Measurements from ENCODE around the gene MAPK8. TPM values are rescaled to one million over a fixed set of nuclear protein-coding genes. Genes with fewer than 3 reads are reported as not detected.
A peak's percentile ranks its signal among the peaks of the same experiment; 100 is the strongest.
"Not testable (repeated sequence)": the region's sequence is repeated elsewhere in the genome, so short reads cannot be mapped to it uniquely, and the experiment has no call there.

The MAPK8 gene
- polyA plus RNA-seq, 3 donors = 18.4 to 21.1 (median 18.5) TPM

DNA sequence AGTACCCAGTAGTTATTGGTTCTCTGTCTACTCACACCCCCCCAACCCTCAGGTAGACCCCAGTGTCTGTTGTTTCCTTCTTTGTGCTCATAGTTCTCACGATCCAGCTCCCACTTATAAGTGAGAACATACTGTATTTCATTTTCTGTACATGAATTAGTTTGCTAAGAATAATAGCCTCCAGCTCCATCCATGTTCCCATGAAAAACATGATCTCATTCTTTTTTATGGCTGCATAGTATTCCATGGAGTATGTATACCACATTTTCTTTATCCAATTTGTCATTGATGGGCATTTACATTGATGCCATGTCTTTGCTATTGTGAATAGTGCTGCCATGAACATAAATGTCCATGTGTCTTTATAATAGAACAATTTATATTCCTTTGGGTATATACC is 29.4 kb upstream of the MAPK8 start:
- Histone ChIP-seq H3K4me2 (replicated peaks; ENCODE audit: extremely low read depth, low read length, poor library complexity, severe bottlenecking) (no peak overlapping the region), H3K4me1 (ENCODE audit: control insufficient read depth in 1 of 2, insufficient read depth in 2 of 2, low read length in 2 of 2) (no peaks in the 10 kb centered on the region), H3K4me3 (replicated peaks in 1 of 3; ENCODE audit: low read depth in 2 of 3, low read length in 3 of 3) (no peak overlapping the region), H3K27ac (ENCODE audit: low read depth in 1 of 2, low read length in 2 of 2) (no peak overlapping the region), H3K9ac (ENCODE audit: insufficient read depth, low read length, poor library complexity, severe bottlenecking) (no peak overlapping the region), H2AFZ (ENCODE audit: insufficient read depth, low read depth, low read length, poor library complexity, severe bottlenecking) (no peak overlapping the region), H4K20me1 (ENCODE audit: insufficient read depth, low read length) (no peaks in the 10 kb centered on the region), H3K9me3 (replicated peaks in 1 of 2; ENCODE audit: control insufficient read depth in 1 of 2, insufficient read depth in 1 of 2, low read length in 2 of 2) (no peaks in the 10 kb centered on the region), H3K79me2 (ENCODE audit: insufficient read depth, low read length) (no peaks in the 10 kb centered on the region), H3K36me3 (replicated peaks in 1 of 2; ENCODE audit: control insufficient read depth in 1 of 2, insufficient read depth in 2 of 2, low read length in 2 of 2) (no peaks in the 10 kb centered on the region), H3K27me3 (ENCODE audit: control insufficient read depth in 2 of 2, insufficient read depth in 2 of 2, low read length in 2 of 2) (no peaks in the 10 kb centered on the region)
- no peak overlapping the region for H3K27ac Mint-ChIP-seq
- H3K27me3 Mint-ChIP-seq (ENCODE audit: low read depth in 3 of 3) = no peaks in the 10 kb centered on the region
- no peaks in the 10 kb centered on the region for H3K4me1 Mint-ChIP-seq
- DNase-seq = no peak
- TF ChIP-seq, protein P1, sequence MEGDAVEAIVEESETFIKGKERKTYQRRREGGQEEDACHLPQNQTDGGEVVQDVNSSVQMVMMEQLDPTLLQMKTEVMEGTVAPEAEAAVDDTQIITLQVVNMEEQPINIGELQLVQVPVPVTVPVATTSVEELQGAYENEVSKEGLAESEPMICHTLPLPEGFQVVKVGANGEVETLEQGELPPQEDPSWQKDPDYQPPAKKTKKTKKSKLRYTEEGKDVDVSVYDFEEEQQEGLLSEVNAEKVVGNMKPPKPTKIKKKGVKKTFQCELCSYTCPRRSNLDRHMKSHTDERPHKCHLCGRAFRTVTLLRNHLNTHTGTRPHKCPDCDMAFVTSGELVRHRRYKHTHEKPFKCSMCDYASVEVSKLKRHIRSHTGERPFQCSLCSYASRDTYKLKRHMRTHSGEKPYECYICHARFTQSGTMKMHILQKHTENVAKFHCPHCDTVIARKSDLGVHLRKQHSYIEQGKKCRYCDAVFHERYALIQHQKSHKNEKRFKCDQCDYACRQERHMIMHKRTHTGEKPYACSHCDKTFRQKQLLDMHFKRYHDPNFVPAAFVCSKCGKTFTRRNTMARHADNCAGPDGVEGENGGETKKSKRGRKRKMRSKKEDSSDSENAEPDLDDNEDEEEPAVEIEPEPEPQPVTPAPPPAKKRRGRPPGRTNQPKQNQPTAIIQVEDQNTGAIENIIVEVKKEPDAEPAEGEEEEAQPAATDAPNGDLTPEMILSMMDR (IDR thresholded peaks at IDR 0.05) = no peak
- no peak overlapping the region for H3K4me3 Mint-ChIP-seq
- intact Hi-C loops (cut with micrococcal nuclease) = no loop called here
- peaks cover 0 to 14% (median 6%) of the 10 kb centered on the region in 7 donors for H3K9me3 Mint-ChIP-seq
- no CpG with 5 or more reads among the region's 1 CpG for WGBS (ENCODE audit: insufficient coverage)
- no peaks in the 10 kb centered on the region for H3K36me3 Mint-ChIP-seq

DNA sequence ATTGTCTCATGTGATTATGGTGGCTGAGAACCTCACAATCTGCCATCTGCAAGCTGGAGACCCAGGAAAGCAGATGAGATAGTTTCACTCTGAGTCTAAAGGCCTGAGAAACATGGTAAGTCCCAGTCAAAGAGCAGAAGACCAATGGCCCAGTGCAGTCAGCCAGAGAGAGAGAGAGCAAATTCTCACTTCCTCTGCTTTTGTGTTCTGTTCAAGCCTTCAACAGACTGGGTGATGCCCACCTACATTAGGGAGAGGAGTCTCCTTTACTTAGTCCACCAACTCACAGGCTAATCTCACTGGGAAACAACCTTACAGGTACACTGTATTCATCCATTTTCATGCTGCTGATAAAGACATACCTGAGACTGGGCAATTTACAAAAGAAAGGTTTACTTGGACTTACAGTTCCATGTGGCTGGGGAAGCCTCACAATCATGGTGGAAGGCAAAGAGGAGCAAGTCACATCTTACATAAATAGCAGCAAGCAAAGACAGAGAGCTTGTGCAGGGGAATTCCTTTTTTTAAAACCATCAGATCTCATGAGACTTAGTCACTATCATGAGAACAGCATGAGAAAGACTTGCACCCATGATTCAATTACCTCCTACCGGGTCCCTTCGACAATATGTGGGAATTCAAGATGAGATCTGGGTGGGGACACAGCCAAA is 27.3 kb upstream of the MAPK8 start:
- Histone ChIP-seq H3K79me2 (ENCODE audit: insufficient read depth, low read length) (no peaks in the 10 kb centered on the region), H3K4me2 (replicated peaks; ENCODE audit: extremely low read depth, low read length, poor library complexity, severe bottlenecking) (no peak overlapping the region), H3K36me3 (replicated peaks in 1 of 2; ENCODE audit: control insufficient read depth in 1 of 2, insufficient read depth in 2 of 2, low read length in 2 of 2) (no peaks in the 10 kb centered on the region), H4K20me1 (ENCODE audit: insufficient read depth, low read length) (no peaks in the 10 kb centered on the region), H3K4me1 (ENCODE audit: control insufficient read depth in 1 of 2, insufficient read depth in 2 of 2, low read length in 2 of 2) (no peaks in the 10 kb centered on the region), H3K4me3 (replicated peaks in 1 of 3; ENCODE audit: low read depth in 2 of 3, low read length in 3 of 3) (no peak overlapping the region), H3K9me3 (replicated peaks in 1 of 2; ENCODE audit: control insufficient read depth in 1 of 2, insufficient read depth in 1 of 2, low read length in 2 of 2) (peaks cover 0 to 3% of the 10 kb centered on the region in 2 donors), H2AFZ (ENCODE audit: insufficient read depth, low read depth, low read length, poor library complexity, severe bottlenecking) (no peak overlapping the region), H3K27me3 (ENCODE audit: control insufficient read depth in 2 of 2, insufficient read depth in 2 of 2, low read length in 2 of 2) (no peaks in the 10 kb centered on the region), H3K9ac (ENCODE audit: insufficient read depth, low read length, poor library complexity, severe bottlenecking) (no peak overlapping the region), H3K27ac (ENCODE audit: low read depth in 1 of 2, low read length in 2 of 2) (no peak overlapping the region)
- no peak for DNase-seq
- no peak overlapping the region for H3K27ac Mint-ChIP-seq
- TF ChIP-seq, protein P1 (IDR thresholded peaks at IDR 0.05) = no peak
- no peaks in the 10 kb centered on the region for H3K4me1 Mint-ChIP-seq
- H3K27me3 Mint-ChIP-seq (ENCODE audit: low read depth in 3 of 3) = no peaks in the 10 kb centered on the region
- peaks cover 5 to 21% (median 14%) of the 10 kb centered on the region in 7 donors for H3K9me3 Mint-ChIP-seq
- WGBS (ENCODE audit: insufficient coverage) = no CpG with 5 or more reads among the region's 2 CpGs
- H3K36me3 Mint-ChIP-seq = no peaks in the 10 kb centered on the region
- intact Hi-C loops (cut with micrococcal nuclease) = no loop called here
- no peak overlapping the region for H3K4me3 Mint-ChIP-seq

DNA sequence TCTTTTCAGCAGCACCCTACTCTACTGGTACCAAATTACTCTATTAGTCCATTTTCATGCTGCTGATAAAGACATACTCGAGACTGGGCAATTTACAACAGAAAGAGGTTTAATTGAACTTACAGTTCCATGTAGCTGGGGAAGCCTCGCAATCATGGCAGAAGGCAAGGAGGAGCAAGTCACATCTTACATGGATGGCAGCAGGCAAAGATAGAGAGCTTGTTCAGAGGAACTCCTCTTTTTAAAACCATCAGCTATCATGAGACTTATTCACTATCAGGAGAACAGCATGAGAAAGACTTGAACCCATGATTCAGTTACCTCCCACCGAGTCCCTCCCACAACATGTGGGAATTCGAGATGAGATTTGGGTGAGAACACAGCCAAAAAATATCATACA is 24.8 kb upstream of the MAPK8 start:
- Mint-ChIP-seq H3K9me3 (peaks cover 8 to 23% (median 19%) of the 10 kb centered on the region in 7 donors), H3K27ac (peak overlapping the region in 1 of 7 donors; percentile 21)
- H3K27ac ChIP-seq (ENCODE audit: low read depth in 1 of 2, low read length in 2 of 2); H3K36me3 Mint-ChIP-seq; H3K27me3 Mint-ChIP-seq (ENCODE audit: low read depth in 3 of 3); H3K4me3 ChIP-seq (replicated peaks in 1 of 3; ENCODE audit: low read depth in 2 of 3, low read length in 3 of 3); H3K9me3 ChIP-seq (replicated peaks in 1 of 2; ENCODE audit: control insufficient read depth in 1 of 2, insufficient read depth in 1 of 2, low read length in 2 of 2); H3K4me3 Mint-ChIP-seq; intact Hi-C loops (cut with micrococcal nuclease); H3K4me2 ChIP-seq (replicated peaks; ENCODE audit: extremely low read depth, low read length, poor library complexity, severe bottlenecking); H3K4me1 Mint-ChIP-seq; DNase-seq; H3K36me3 ChIP-seq (replicated peaks in 1 of 2; ENCODE audit: control insufficient read depth in 1 of 2, insufficient read depth in 2 of 2, low read length in 2 of 2); H3K27me3 ChIP-seq (ENCODE audit: control insufficient read depth in 2 of 2, insufficient read depth in 2 of 2, low read length in 2 of 2); H3K4me1 ChIP-seq (ENCODE audit: control insufficient read depth in 1 of 2, insufficient read depth in 2 of 2, low read length in 2 of 2); H2AFZ ChIP-seq (ENCODE audit: insufficient read depth, low read depth, low read length, poor library complexity, severe bottlenecking); H3K79me2 ChIP-seq (ENCODE audit: insufficient read depth, low read length); H4K20me1 ChIP-seq (ENCODE audit: insufficient read depth, low read length); H3K9ac ChIP-seq (ENCODE audit: insufficient read depth, low read length, poor library complexity, severe bottlenecking): not testable (repeated sequence)
- WGBS (ENCODE audit: insufficient coverage) = no CpG with 5 or more reads among the region's 4 CpGs
